ENCODE measurements around the gene RMDN3.

- TF ChIP-seq ZNF781 (CRISPR knock-in tag; IDR thresholded peaks at IDR 0.05; ENCODE audit: borderline replicate concordance, not compliant biosample characterization) (no peak), MTF2 (CRISPR knock-in tag; IDR thresholded peaks at IDR 0.05; ENCODE audit: borderline replicate concordance) (no peak), KLF13 (CRISPR knock-in tag; IDR thresholded peaks at IDR 0.05) (no peak)
Observed at GRCh38 chr15:40693904-40694687, 61.0 kb downstream of the RMDN3 start.

All from HepG2 (cell line).